Fibroblast of the aortic adventitia (primary cell): Measurements from ENCODE around the gene BUD23. TPM values are rescaled to one million over a fixed set of nuclear protein-coding genes. Genes with fewer than 3 reads are reported as not detected.
A peak's percentile ranks its signal among the peaks of the same experiment; 100 is the strongest.

ENCODE experiments used
- DNase-seq: peaks from one replicate; pipeline ENCODE4 v3.0.0-alpha.2; 2010; ENCODE audit warnings: low read depth
- H3K4me3 ChIP-seq: 2 replicates; pipeline ENCODE4 v1.5.1; 2011; ENCODE audit warnings: low read depth, mild to moderate bottlenecking, control low read depth, low read length, moderate library complexity
- total RNA-seq: library from RNA; depleted of rRNA; stranded (reverse); fragments of >200 nt; gene quantifications from 2 replicates; pipeline ENCODE4 v1.2.3, GENCODE V29; 2012; ENCODE audit warnings: low replicate concordance
- TF ChIP-seq, protein P1 (sequence below): IDR thresholded peaks from 2 replicates; pipeline ENCODE4 v1.5.1; 2011; ENCODE audit warnings: mild to moderate bottlenecking, low read length, control low read depth, inconsistent platforms; ENCODE audit not compliant: insufficient read depth

The BUD23 gene, protein sequence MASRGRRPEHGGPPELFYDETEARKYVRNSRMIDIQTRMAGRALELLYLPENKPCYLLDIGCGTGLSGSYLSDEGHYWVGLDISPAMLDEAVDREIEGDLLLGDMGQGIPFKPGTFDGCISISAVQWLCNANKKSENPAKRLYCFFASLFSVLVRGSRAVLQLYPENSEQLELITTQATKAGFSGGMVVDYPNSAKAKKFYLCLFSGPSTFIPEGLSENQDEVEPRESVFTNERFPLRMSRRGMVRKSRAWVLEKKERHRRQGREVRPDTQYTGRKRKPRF
- total RNA-seq, result 28.6 and 69.4 TPM in 2 replicates

DNA sequence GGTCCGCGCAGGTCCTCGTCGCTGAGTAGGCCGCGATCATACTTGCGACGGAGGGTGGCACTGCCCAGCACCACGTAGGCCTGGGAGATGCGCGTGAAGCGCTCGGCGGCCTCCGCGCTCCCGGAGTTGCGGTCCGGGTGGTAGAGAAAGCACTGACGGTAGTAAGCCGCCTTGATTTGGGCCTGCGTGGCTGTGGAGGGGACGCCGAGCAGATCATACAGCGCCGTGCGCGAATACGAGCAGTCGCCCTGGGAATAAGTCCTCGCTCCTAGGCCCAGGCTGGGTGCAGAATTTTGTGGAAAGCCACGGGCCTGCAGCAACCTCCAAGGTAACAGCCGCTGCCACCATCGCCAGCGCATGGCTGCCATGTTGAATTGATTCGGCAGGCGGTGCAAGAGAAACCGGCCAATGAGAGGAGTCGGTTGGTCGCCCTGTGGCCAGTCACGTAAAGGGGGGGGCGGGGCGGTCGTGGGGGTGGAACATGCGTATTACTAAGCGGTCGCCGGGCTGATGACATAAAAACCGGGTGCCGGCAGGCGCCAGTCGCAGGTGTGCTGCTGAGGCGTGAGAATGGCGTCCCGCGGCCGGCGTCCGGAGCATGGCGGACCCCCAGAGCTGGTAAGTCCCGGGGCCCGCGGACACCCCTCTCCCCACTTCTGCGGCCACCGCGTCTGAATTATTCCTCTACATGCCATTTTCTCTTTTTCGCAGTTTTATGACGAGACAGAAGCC lies at the start of gene BUD23, which contains the start of gene DNAJC30:
BUD23 (plus strand) TSS at position 542 of the 732 bp plus-strand sequence; CDS start at position 571, 29 bp downstream.
DNAJC30 (minus strand) TSS at position 398 of the 732 bp plus-strand sequence; CDS start at position 368, 30 bp downstream.
- peak within 1 kb of the TSS; percentile 96 for H3K4me3 ChIP-seq
- TF ChIP-seq, protein P1, sequence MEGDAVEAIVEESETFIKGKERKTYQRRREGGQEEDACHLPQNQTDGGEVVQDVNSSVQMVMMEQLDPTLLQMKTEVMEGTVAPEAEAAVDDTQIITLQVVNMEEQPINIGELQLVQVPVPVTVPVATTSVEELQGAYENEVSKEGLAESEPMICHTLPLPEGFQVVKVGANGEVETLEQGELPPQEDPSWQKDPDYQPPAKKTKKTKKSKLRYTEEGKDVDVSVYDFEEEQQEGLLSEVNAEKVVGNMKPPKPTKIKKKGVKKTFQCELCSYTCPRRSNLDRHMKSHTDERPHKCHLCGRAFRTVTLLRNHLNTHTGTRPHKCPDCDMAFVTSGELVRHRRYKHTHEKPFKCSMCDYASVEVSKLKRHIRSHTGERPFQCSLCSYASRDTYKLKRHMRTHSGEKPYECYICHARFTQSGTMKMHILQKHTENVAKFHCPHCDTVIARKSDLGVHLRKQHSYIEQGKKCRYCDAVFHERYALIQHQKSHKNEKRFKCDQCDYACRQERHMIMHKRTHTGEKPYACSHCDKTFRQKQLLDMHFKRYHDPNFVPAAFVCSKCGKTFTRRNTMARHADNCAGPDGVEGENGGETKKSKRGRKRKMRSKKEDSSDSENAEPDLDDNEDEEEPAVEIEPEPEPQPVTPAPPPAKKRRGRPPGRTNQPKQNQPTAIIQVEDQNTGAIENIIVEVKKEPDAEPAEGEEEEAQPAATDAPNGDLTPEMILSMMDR, result no peak
- peak; percentile 94 for DNase-seq

DNA sequence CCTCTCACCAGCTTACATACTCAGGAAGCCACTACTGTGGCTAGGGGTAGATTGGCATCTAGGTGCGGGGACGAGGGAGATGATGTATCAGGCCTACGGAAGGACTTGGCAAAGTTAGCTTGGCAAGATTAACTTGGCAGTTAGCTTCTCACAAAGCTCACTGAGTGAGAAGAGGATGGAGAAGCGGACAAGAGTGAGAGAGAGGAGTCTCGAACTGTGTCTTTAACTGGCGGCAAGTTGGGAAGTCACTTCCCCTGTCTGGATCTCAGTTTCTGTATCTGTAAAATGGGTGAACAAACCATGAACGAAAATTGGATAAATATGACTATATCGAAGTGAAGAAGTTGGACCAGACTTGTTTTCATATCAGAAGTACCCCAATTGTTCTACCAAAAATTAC lies 49.6 kb upstream of the BUD23 start:
- DNase-seq, result no peak
- no peak overlapping the region for H3K4me3 ChIP-seq
- TF ChIP-seq, protein P1, result no peak

DNA sequence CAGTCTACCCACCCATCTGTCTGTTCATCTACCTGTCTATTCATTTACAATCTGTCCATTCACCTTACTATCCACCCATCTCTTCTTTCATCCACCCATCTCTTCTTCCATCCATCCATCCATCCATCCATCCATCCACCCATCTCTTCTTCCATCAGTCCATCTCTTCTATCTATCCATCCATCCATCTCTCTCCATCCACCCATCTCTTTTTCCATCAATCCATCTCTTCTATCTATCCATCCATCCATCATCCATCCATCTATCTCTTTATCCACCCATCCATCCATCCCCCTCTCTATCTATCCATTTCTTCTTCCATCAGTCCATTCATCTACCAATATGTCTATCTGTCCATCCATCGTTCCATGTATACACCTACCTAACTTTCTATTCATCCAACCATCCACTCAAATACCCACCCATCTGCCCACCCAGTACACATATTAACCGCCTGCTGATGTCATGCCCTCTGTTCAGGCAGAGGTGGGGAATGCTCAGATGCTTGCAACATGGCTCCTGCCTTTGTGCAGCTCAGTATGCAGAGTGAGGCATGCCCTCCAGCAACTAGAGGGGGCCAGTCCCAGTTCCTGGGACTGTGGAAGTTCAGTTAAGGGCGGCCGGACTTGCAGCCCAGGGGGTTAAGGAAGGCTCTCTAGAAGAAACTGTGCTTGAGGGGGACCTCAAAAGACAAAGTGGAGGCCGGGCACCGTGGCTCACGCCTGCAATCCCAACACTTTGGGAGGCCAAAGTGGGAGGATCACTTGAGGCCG lies 47.8 kb upstream of the BUD23 start:
- no peak for DNase-seq
- TF ChIP-seq, protein P1, result no peak
- no peak overlapping the region for H3K4me3 ChIP-seq

DNA sequence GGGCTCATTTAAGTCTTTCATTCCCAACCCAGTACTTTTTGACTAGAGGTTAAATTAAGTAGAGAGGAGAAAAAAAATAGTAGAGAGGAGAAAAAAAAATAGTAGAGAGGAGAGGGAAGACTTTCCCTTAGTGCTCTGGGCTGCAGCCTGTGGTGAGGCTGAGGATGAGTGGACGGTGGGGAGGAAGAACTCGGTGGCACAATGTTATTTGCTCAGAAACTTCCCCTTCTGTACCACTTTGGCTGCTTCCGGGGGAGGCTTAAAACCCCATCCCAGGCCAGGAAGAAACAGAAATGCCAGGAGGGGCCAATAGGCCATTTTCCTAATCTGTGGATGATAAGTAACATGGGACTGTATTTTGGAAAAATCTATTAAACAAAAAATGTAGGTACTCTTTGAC lies 44.5 kb upstream of the BUD23 start:
- DNase-seq, result no peak
- TF ChIP-seq, protein P1, result no peak
- no peak overlapping the region for H3K4me3 ChIP-seq

DNA sequence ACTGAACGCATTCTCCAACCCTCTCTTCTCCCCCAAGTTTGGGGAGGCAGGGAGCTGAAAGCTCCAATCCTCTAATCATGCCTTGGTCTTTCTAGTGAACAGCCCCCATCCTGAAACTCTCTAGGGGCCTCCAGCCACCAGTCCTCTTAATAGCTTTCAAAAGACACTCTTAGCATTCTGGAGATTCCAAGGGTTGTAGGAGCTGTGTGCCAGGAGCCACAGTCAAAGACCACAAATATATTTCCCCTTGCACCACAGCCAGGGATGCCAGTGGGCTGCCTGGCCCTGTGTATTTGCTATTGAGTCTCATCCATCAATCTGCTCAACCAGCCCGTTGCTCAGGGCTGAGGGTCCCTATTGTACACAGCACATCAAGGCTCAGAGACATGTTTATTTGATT lies 40.6 kb upstream of the BUD23 start:
- no peak overlapping the region for H3K4me3 ChIP-seq
- DNase-seq, result no peak
- TF ChIP-seq, protein P1, result no peak

DNA sequence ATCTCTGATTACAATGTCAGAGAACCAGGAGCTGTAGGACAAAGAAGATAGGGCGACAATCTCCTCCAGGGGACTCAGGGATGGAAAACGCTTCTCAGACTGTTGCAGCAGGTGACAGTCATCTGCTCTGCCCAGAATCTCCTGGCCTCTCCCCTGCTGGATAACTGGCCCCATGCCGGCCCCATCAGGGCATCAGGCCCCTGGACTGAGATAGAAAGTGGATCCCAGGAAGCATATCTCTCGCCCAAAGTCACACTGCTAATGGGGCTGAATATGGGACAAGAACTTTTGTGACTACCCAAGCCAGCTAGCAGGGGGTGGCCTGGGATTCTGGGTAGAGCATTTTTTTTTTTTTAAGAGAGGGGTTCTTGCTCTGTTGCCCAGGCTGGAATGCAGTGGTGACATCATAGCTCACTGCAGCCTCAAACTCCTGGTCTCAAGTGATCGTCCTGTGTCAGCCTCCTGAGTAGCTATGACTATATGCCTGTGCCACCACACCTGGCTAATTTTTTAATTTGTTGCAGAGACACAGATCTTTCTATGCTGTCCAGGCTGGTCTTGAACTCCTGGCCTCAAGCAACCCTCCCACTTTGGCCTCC lies 38.6 kb upstream of the BUD23 start:
- H3K4me3 ChIP-seq, result no peak overlapping the region
- TF ChIP-seq, protein P1, result no peak
- DNase-seq, result no peak
